Left hindlimb (tissue), 1 donor: ENCODE results near the gene WDR86.
A peak's percentile ranks its signal among the peaks of the same experiment; 100 is the strongest.

ENCODE experiments used
- DNase-seq: peaks from one replicate; pipeline ENCODE4 v3.0.0-alpha.2; 2018

Gene WDR86

GRCh38 chr7:151345576-151346469 is 64.0 kb downstream of the WDR86 start:
- no peak for DNase-seq

- no peak for DNase-seq
Measured at GRCh38 chr7:151343516-151343915, 66.3 kb downstream of the WDR86 start.

- no peak for DNase-seq
Measured at GRCh38 chr7:151342811-151343210, 67.0 kb downstream of the WDR86 start.

GRCh38 chr7:151342102-151342646 is 67.7 kb downstream of the WDR86 start:
- DNase-seq: no peak

GRCh38 chr7:151341357-151342101 is 68.3 kb downstream of the WDR86 start, which contains the start of gene NUB1:
NUB1 (plus strand) TSS chr7:151341812; CDS start chr7:151345350, 3,538 bp downstream.
- peak; percentile 91 for DNase-seq

GRCh38 chr7:151340794-151341356 is 69.0 kb downstream of the WDR86 start:
- DNase-seq: no peak

GRCh38 chr7:151339651-151340382 is 70.0 kb downstream of the WDR86 start:
- no peak for DNase-seq

GRCh38 chr7:151338809-151339208 is 71.0 kb downstream of the WDR86 start:
- no peak for DNase-seq

GRCh38 chr7:151337346-151337745 is 72.5 kb downstream of the WDR86 start:
- DNase-seq: no peak

GRCh38 chr7:151336027-151336708 is 73.7 kb downstream of the WDR86 start:
- DNase-seq: no peak

GRCh38 chr7:151334628-151335027 is 75.2 kb downstream of the WDR86 start:
- no peak for DNase-seq
